ENCODE measurements around the gene ARMC10. TPM values are rescaled to one million over a fixed set of nuclear protein-coding genes. Genes with fewer than 3 reads are reported as not detected.
A peak's percentile ranks its signal among the peaks of the same experiment; 100 is the strongest.
"Not testable (repeated sequence)": the region's sequence is repeated elsewhere in the genome, so short reads cannot be mapped to it uniquely, and the experiment has no call there.

The ARMC10 gene
- total RNA-seq, 2 donors from 2014 or later = 14.6 to 16.0 TPM

GRCh38 chr7:103092321-103092720 is 17.4 kb downstream of the ARMC10 start:
- not testable (repeated sequence) for H3K36me3 Mint-ChIP-seq (ENCODE audit: low read depth); H3K9me3 ChIP-seq (ENCODE audit: control insufficient read depth, low read length, poor library complexity, severe bottlenecking); H3K27me3 Mint-ChIP-seq; ATAC-seq; H3K4me1 Mint-ChIP-seq; DNase-seq; H3K4me3 Mint-ChIP-seq
- peak overlapping the region; percentile 75 for H3K27ac Mint-ChIP-seq

DNA sequence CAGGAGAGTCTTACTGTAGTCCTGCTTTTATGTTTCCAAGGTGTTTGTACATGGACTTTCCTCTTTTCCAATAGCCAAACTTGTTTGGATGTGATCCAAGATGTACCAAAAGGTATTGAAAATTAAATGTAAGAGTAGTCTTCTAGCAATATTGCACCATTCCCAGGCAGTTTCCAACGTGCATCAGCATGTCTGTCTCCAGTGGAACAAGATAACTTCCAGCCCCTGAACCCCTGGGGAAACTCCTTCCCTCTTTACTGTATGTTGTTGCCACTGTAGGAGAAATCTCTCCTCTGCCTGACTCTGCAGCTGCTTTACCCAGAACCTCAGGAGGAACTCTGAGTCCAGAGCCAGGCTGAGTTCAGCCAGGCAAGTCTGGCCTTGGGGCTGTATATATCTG is 18.5 kb downstream of the ARMC10 start:
- ATAC-seq = no peak

GRCh38 chr7:103094102-103094501 is 19.2 kb downstream of the ARMC10 start:
- no peaks in the 10 kb centered on the region for H3K9me3 ChIP-seq (ENCODE audit: control insufficient read depth, low read length, poor library complexity, severe bottlenecking)
- Mint-ChIP-seq H3K27me3 (no peaks in the 10 kb centered on the region), H3K4me3 (no peak overlapping the region), H3K27ac (peak overlapping the region; percentile 54), H3K4me1 (peaks cover 2% of the 10 kb centered on the region), H3K36me3 (ENCODE audit: low read depth) (peaks cover 3% of the 10 kb centered on the region)
- DNase-seq = no peak
- ATAC-seq = no peak

More for the DNA sequence above, 18.5 kb downstream of the ARMC10 start:
- no peak for DNase-seq
- Mint-ChIP-seq H3K4me1 (peaks cover 2% of the 10 kb centered on the region), H3K27ac (peak overlapping the region; percentile 54), H3K4me3 (no peak overlapping the region), H3K36me3 (ENCODE audit: low read depth) (peaks cover 3% of the 10 kb centered on the region), H3K27me3 (no peaks in the 10 kb centered on the region)
- no peaks in the 10 kb centered on the region for H3K9me3 ChIP-seq (ENCODE audit: control insufficient read depth, low read length, poor library complexity, severe bottlenecking)

DNA sequence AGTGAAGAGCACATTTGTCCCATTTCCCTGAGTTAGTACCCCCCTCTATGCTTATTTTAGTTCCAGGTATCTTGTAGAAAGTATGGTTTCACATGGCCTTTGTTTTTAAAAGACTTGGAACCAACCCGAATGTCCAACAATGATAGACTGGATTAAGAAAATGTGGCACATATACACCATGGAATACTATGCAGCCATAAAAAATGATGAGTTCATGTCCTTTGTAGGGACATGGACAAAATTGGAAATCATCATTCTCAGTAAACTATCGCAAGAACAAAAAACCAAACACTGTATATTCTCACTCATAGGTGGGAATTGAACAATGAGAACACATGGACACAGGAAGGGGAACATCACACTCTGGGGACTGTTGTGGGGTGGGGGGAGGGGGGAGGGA is 20.6 kb downstream of the ARMC10 start:
- H3K4me1 Mint-ChIP-seq; H3K36me3 Mint-ChIP-seq (ENCODE audit: low read depth); ATAC-seq: not testable (repeated sequence)

DNA sequence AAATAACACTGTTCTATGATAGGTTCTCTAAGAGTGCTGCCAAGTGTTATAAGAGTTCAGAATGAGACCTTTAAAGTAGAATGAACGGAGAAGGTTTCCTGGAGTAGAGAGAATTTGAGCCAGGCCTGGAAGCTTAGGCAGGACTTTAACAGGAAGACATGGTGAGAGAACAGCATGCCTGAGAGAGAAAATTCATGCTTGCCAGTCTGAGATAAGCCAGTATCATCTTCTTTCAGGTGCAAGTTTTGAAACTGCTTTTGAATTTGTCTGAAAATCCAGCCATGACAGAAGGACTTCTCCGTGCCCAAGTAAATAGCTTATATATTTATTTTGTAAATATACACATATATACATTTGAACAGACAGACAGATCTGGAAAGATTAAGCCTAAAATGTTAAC is 22.1 kb downstream of the ARMC10 start:
- no peak overlapping the region for H3K4me3 Mint-ChIP-seq
- H3K27ac Mint-ChIP-seq = no peak overlapping the region
- no peaks in the 10 kb centered on the region for H3K27me3 Mint-ChIP-seq
- ATAC-seq = no peak
- no peak for DNase-seq
- no peaks in the 10 kb centered on the region for H3K9me3 ChIP-seq (ENCODE audit: control insufficient read depth, low read length, poor library complexity, severe bottlenecking)
- H3K4me1 Mint-ChIP-seq = peaks cover 2% of the 10 kb centered on the region
- H3K36me3 Mint-ChIP-seq (ENCODE audit: low read depth) = peaks cover 5% of the 10 kb centered on the region

More for the DNA sequence above, 20.6 kb downstream of the ARMC10 start:
- H3K4me3 Mint-ChIP-seq; DNase-seq; H3K27ac Mint-ChIP-seq; H3K27me3 Mint-ChIP-seq; H3K9me3 ChIP-seq (ENCODE audit: control insufficient read depth, low read length, poor library complexity, severe bottlenecking): not testable (repeated sequence)

DNA sequence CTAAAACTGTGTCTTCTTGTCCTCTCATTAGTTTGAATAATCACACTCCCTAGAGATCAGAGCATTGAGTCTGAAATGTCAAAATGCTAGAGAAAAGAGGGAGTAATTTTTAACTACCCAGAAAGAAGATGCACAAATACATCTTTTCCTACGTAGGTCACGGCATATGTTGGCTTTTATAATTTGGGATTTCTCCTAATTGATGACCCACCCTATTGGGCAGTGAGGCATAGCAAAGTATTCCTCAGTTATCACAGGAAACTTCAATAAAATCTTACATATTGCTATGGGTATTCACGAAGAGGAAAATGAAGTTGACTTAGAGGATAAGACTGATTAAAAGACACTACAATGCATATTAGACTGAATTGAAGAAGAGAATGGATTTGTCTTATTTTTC is 25.4 kb downstream of the ARMC10 start:
- no peak for DNase-seq
- Mint-ChIP-seq H3K36me3 (ENCODE audit: low read depth) (peaks cover 5% of the 10 kb centered on the region), H3K4me1 (no peaks in the 10 kb centered on the region), H3K4me3 (no peak overlapping the region), H3K27ac (peak overlapping the region; percentile 19), H3K27me3 (no peaks in the 10 kb centered on the region)
- no peaks in the 10 kb centered on the region for H3K9me3 ChIP-seq (ENCODE audit: control insufficient read depth, low read length, poor library complexity, severe bottlenecking)
- ATAC-seq = no peak

DNA sequence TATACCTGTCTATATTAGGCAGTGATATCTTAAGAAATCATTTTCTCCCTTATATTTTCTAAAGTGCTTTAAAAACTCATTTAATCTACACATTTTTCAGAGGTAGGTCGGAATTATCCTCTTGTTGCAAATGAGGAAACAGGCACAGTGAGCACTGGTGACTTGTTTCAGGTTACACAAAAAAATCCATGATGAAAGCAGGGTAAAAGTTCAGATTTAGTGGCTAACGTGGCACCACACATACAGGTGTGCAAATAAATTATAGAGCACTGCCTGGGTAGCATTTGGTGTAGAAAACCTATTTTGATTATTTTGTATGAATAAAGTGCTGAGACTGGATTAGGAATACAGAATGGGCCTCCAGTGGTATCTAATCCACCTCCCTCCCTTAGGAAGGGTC is 26.6 kb downstream of the ARMC10 start:
- no peak for ATAC-seq
- Mint-ChIP-seq H3K36me3 (ENCODE audit: low read depth) (peaks cover 5% of the 10 kb centered on the region), H3K27me3 (no peaks in the 10 kb centered on the region), H3K4me3 (no peak overlapping the region), H3K27ac (no peak overlapping the region), H3K4me1 (no peaks in the 10 kb centered on the region)
- no peak for DNase-seq
- H3K9me3 ChIP-seq (ENCODE audit: control insufficient read depth, low read length, poor library complexity, severe bottlenecking) = no peaks in the 10 kb centered on the region

DNA sequence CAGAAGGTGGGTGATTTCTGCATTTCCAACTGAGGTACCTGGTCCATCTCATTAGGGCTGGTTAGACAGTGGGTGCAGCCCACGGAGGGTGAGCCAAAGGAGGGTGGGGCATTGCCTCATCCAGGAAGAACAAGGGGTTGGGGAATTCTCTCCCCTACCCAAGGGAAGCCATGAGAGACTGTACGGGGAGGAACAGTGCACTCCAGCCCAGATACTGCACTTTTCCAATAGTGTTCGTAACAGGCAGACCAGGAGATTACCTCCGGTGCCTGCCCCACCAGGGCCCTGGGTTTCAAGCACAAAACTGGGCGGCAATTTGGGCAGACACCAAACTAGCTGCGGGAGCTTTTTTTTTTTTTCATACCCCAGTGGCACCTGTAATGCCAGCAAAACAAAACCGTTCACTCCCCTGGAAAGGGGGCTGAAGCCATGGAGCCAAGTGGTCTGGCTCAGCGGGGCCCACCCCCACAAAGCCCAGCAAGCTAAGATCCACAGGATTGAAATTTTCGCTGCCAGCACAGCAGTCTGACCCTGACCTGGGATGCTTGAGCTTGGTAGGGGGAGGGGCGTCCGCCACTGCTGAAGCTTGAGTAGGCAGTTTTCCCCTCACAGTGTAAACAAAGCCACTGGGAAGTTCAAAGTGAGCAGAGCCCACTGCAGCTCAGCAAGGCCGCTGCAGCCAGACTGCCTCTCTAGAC is 31.2 kb downstream of the ARMC10 start:
- DNase-seq = no peak
- Mint-ChIP-seq H3K27me3 (no peaks in the 10 kb centered on the region), H3K36me3 (ENCODE audit: low read depth) (peaks cover 12% of the 10 kb centered on the region), H3K4me1 (peaks cover 2% of the 10 kb centered on the region), H3K4me3 (no peak overlapping the region), H3K27ac (no peak overlapping the region)
- ATAC-seq = no peak
- no peaks in the 10 kb centered on the region for H3K9me3 ChIP-seq (ENCODE audit: control insufficient read depth, low read length, poor library complexity, severe bottlenecking)

GRCh38 chr7:103106703-103107070 is 31.7 kb downstream of the ARMC10 start:
- H3K36me3 Mint-ChIP-seq (ENCODE audit: low read depth) = peaks cover 12% of the 10 kb centered on the region
- H3K4me1 Mint-ChIP-seq; H3K27ac Mint-ChIP-seq; DNase-seq; ATAC-seq; H3K9me3 ChIP-seq (ENCODE audit: control insufficient read depth, low read length, poor library complexity, severe bottlenecking); H3K4me3 Mint-ChIP-seq; H3K27me3 Mint-ChIP-seq: not testable (repeated sequence)

- no peak overlapping the region for H3K27ac Mint-ChIP-seq
- no peak for DNase-seq
- peaks cover 9% of the 10 kb centered on the region for H3K36me3 Mint-ChIP-seq (ENCODE audit: low read depth)
- ATAC-seq = no peak
- no peaks in the 10 kb centered on the region for H3K9me3 ChIP-seq (ENCODE audit: control insufficient read depth, low read length, poor library complexity, severe bottlenecking)
- H3K4me1 Mint-ChIP-seq = no peaks in the 10 kb centered on the region
- H3K27me3 Mint-ChIP-seq = no peaks in the 10 kb centered on the region
- no peak overlapping the region for H3K4me3 Mint-ChIP-seq
Measured at GRCh38 chr7:103113164-103113563, 38.2 kb downstream of the ARMC10 start.

- no peaks in the 10 kb centered on the region for H3K9me3 ChIP-seq (ENCODE audit: control insufficient read depth, low read length, poor library complexity, severe bottlenecking)
- H3K27me3 Mint-ChIP-seq = no peaks in the 10 kb centered on the region
- peaks cover 4% of the 10 kb centered on the region for H3K36me3 Mint-ChIP-seq (ENCODE audit: low read depth)
- no peak overlapping the region for H3K4me3 Mint-ChIP-seq
- ATAC-seq (no peak), DNase-seq (no peak)
- H3K4me1 Mint-ChIP-seq = no peaks in the 10 kb centered on the region
- no peak overlapping the region for H3K27ac Mint-ChIP-seq
Measured at GRCh38 chr7:103114576-103115008, 39.7 kb downstream of the ARMC10 start.

GRCh38 chr7:103115771-103116170 is 40.8 kb downstream of the ARMC10 start:
- Mint-ChIP-seq H3K4me3 (no peak overlapping the region), H3K36me3 (ENCODE audit: low read depth) (peaks cover 5% of the 10 kb centered on the region), H3K27me3 (no peaks in the 10 kb centered on the region), H3K27ac (no peak overlapping the region), H3K4me1 (no peaks in the 10 kb centered on the region)
- DNase-seq (no peak), ATAC-seq (no peak)
- H3K9me3 ChIP-seq (ENCODE audit: control insufficient read depth, low read length, poor library complexity, severe bottlenecking) = no peaks in the 10 kb centered on the region

- DNase-seq = no peak
- Mint-ChIP-seq H3K36me3 (ENCODE audit: low read depth) (peaks cover 5% of the 10 kb centered on the region), H3K27ac (no peak overlapping the region), H3K4me1 (peaks cover under 1% of the 10 kb centered on the region), H3K27me3 (no peaks in the 10 kb centered on the region), H3K4me3 (no peak overlapping the region)
- ATAC-seq = no peak
- no peaks in the 10 kb centered on the region for H3K9me3 ChIP-seq (ENCODE audit: control insufficient read depth, low read length, poor library complexity, severe bottlenecking)
Measured at GRCh38 chr7:103116511-103116910, 41.6 kb downstream of the ARMC10 start.

DNA sequence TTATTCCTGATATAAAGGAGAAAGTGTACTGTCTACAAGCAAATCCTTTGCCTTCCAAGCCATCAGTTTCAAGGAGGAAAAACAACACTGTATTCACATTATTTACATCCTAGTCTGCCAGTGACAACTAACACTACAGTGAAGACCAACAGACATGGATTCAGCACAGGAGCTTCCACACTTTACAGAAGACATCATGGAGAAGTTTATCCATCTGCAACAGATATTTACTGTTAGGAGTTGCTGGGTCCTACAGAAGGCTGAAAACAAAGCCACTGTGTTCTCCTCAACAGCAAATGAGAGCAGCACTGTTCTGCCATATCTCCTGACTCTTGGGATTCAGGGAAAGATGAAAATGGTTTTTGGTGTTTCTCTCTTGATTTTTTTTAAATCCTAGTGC is 42.1 kb downstream of the ARMC10 start:
- peaks cover 9% of the 10 kb centered on the region for H3K36me3 Mint-ChIP-seq (ENCODE audit: low read depth)
- no peak overlapping the region for H3K27ac Mint-ChIP-seq
- H3K9me3 ChIP-seq (ENCODE audit: control insufficient read depth, low read length, poor library complexity, severe bottlenecking) = no peaks in the 10 kb centered on the region
- peaks cover 4% of the 10 kb centered on the region for H3K4me1 Mint-ChIP-seq
- H3K27me3 Mint-ChIP-seq = no peaks in the 10 kb centered on the region
- no peak overlapping the region for H3K4me3 Mint-ChIP-seq
- no peak for ATAC-seq
- DNase-seq = no peak
